GM12891 (cell line): ENCODE measurements around the gene TNNT1.

Experiments
- PAX5 ChIP-seq: IDR thresholded peaks from 2 replicates; pipeline ENCODE4 v1.6.1; 2011; ENCODE audit warnings: low read length, moderate library complexity, mild to moderate bottlenecking; ENCODE audit not compliant: insufficient read depth, severe bottlenecking
- POLR2A ChIP-seq: IDR thresholded peaks from 2 replicates; pipeline ENCODE4 v1.6.1; 2011; ENCODE audit warnings: low read depth, low read length, control low read depth
- POLR2AphosphoS5 ChIP-seq: IDR thresholded peaks from 2 replicates; pipeline ENCODE4 v1.6.1; 2011; ENCODE audit warnings: low read depth, low read length, control low read depth
- SPI1 ChIP-seq: IDR thresholded peaks from 2 replicates; pipeline ENCODE4 v1.6.1; 2011; ENCODE audit warnings: low read depth, low read length, control low read depth
- TAF1 ChIP-seq: IDR thresholded peaks from 2 replicates; pipeline ENCODE4 v1.6.1; 2011; ENCODE audit warnings: low read depth, low read length, control low read depth

GRCh38 chr19:55091126-55091910, 57.7 kb downstream of the TNNT1 start:
- TF ChIP-seq POLR2A (no peak), TAF1 (no peak), PAX5 (no peak), SPI1 (no peak), POLR2AphosphoS5 (no peak)
